ENCODE data around the gene CAV2. TPM values are rescaled to one million over a fixed set of nuclear protein-coding genes. Genes with fewer than 3 reads are reported as not detected.
"Not testable (repeated sequence)": the region's sequence is repeated elsewhere in the genome, so short reads cannot be mapped to it uniquely, and the experiment has no call there.

CAV2 gene
- total RNA-seq, 1 donor from 2014 or later = 8.5 TPM

GRCh38 chr7:116477625-116478024 lies 21.9 kb upstream of the CAV2 start:
- H3K4me1 Mint-ChIP-seq = peaks cover 3% of the 10 kb centered on the region
- DNase-seq (ENCODE audit: low spot score in 2 of 2, unreplicated experiment in 2 of 2) = no peak
- peaks cover 19% of the 10 kb centered on the region for H3K9me3 Mint-ChIP-seq
- no peak for TF ChIP-seq CTCF (IDR thresholded peaks at IDR 0.05; ENCODE audit: unreplicated experiment)
- H3K27ac Mint-ChIP-seq = no peak overlapping the region
- H3K36me3 Mint-ChIP-seq = peaks cover 4% of the 10 kb centered on the region
- H3K4me3 Mint-ChIP-seq = no peak overlapping the region
- no peaks in the 10 kb centered on the region for H3K27me3 Mint-ChIP-seq (ENCODE audit: low read depth)

- Mint-ChIP-seq H3K4me1 (peaks cover 3% of the 10 kb centered on the region), H3K9me3 (peaks cover 16% of the 10 kb centered on the region), H3K4me3 (no peak overlapping the region), H3K27me3 (ENCODE audit: low read depth) (no peaks in the 10 kb centered on the region), H3K27ac (no peak overlapping the region), H3K36me3 (peaks cover 4% of the 10 kb centered on the region)
- no peak for DNase-seq (ENCODE audit: low spot score in 2 of 2, unreplicated experiment in 2 of 2)
- TF ChIP-seq CTCF (IDR thresholded peaks at IDR 0.05; ENCODE audit: unreplicated experiment) = no peak
These were observed 20.7 kb upstream of the CAV2 start for GRCh38 chr7:116478834-116479233.

GRCh38 chr7:116483271-116483942 lies 16.1 kb upstream of the CAV2 start:
- no peaks in the 10 kb centered on the region for H3K36me3 Mint-ChIP-seq
- no peaks in the 10 kb centered on the region for H3K27me3 Mint-ChIP-seq (ENCODE audit: low read depth)
- H3K9me3 Mint-ChIP-seq = no peaks in the 10 kb centered on the region
- H3K27ac Mint-ChIP-seq = no peak overlapping the region
- peaks cover 4% of the 10 kb centered on the region for H3K4me1 Mint-ChIP-seq
- DNase-seq (ENCODE audit: low spot score in 2 of 2, unreplicated experiment in 2 of 2) = no peak
- TF ChIP-seq CTCF (IDR thresholded peaks at IDR 0.05; ENCODE audit: unreplicated experiment) = no peak
- H3K4me3 Mint-ChIP-seq = no peak overlapping the region

- not testable (repeated sequence) for H3K9me3 Mint-ChIP-seq, H3K4me3 Mint-ChIP-seq
These were observed 15.1 kb upstream of the CAV2 start for GRCh38 chr7:116484389-116484788.

GRCh38 chr7:116487907-116488521 lies 11.5 kb upstream of the CAV2 start:
- no peak overlapping the region for H3K27ac Mint-ChIP-seq
- DNase-seq (ENCODE audit: low spot score in 2 of 2, unreplicated experiment in 2 of 2) = no peak
- no peaks in the 10 kb centered on the region for H3K27me3 Mint-ChIP-seq (ENCODE audit: low read depth)
- no peak overlapping the region for H3K4me3 Mint-ChIP-seq
- peaks cover 8% of the 10 kb centered on the region for H3K4me1 Mint-ChIP-seq
- no peaks in the 10 kb centered on the region for H3K9me3 Mint-ChIP-seq
- no peak for TF ChIP-seq CTCF (IDR thresholded peaks at IDR 0.05; ENCODE audit: unreplicated experiment)
- H3K36me3 Mint-ChIP-seq = no peaks in the 10 kb centered on the region

More at GRCh38 chr7:116484389-116484788, 15.1 kb upstream of the CAV2 start:
- H3K27me3 Mint-ChIP-seq (ENCODE audit: low read depth); H3K36me3 Mint-ChIP-seq; H3K27ac Mint-ChIP-seq; H3K4me1 Mint-ChIP-seq; DNase-seq (ENCODE audit: low spot score in 2 of 2, unreplicated experiment in 2 of 2): not testable (repeated sequence)

- Mint-ChIP-seq H3K27me3 (ENCODE audit: low read depth) (no peaks in the 10 kb centered on the region), H3K36me3 (no peaks in the 10 kb centered on the region), H3K4me1 (peaks cover 8% of the 10 kb centered on the region), H3K27ac (no peak overlapping the region), H3K4me3 (no peak overlapping the region), H3K9me3 (no peaks in the 10 kb centered on the region)
- no peak for DNase-seq (ENCODE audit: low spot score in 2 of 2, unreplicated experiment in 2 of 2)
- no peak for TF ChIP-seq CTCF (IDR thresholded peaks at IDR 0.05; ENCODE audit: unreplicated experiment)
These were observed 9.2 kb upstream of the CAV2 start for GRCh38 chr7:116490351-116490750.
